H1 (cell line): ENCODE data around the gene EGFLAM. TPM values are rescaled to one million over a fixed set of nuclear protein-coding genes. Genes with fewer than 3 reads are reported as not detected.

Experiments used
- CEBPB ChIP-seq: IDR thresholded peaks from 2 replicates; pipeline ENCODE4 v1.6.1; 2012; ENCODE audit warnings: low read depth, low read length
- SUZ12 ChIP-seq: fragments of 200-600 bp; sonication (generic); IDR thresholded peaks from 2 replicates; pipeline ENCODE4 v1.6.1; 2012; ENCODE audit warnings: mild to moderate bottlenecking, inconsistent platforms, low read length, moderate library complexity, mixed read lengths
- polyA plus RNA-seq, 7 experiments: library from polyadenylated mRNA; depleted of rRNA in 3 of 7; stranded (reverse) in 5 of 7; unstranded in 2 of 7; fragments of >200 nt in 5 of 7; fragments of 200-250 nt in 2 of 7; gene quantifications; 1 replicate in 5 of 7; 2 replicates in 1 of 7; 4 replicates in 1 of 7; pipeline versions ENCODE4 v1.2.1 to v1.2.3, GENCODE V29; 2011 to 2013; ENCODE audit warnings: missing spikeins in 2 of 7, mixed read lengths in 2 of 7
- total RNA-seq: library from RNA; stranded (reverse); fragmentation: NEBNext Ultra II Directional; extraction: Animal tissue kit (Norgen Biotek cat#: 25700); gene quantifications from 2 replicates; pipeline ENCODE4 v1.2.1, GENCODE V29; 2021
- TF ChIP-seq, protein P1 (sequence below): fragments of 300-600 bp; sonication (generic); IDR thresholded peaks from 2 replicates; pipeline ENCODE4 v1.7.1; 2012; ENCODE audit warnings: low read length, moderate library complexity, mild to moderate bottlenecking, inconsistent platforms; ENCODE audit not compliant: insufficient replicate concordance
- TF ChIP-seq, protein P2 (sequence below): IDR thresholded peaks from 2 replicates; pipeline ENCODE4 v1.6.1; 2011; ENCODE audit warnings: low read depth, mild to moderate bottlenecking, low read length; ENCODE audit not compliant: insufficient read depth

EGFLAM gene
- total and polyA plus RNA-seq, 2 of the 8 experiments (the other 6 are each of a cell fraction or from before 2014, with no cell fraction given): 0.20 to 0.24 TPM

DNA sequence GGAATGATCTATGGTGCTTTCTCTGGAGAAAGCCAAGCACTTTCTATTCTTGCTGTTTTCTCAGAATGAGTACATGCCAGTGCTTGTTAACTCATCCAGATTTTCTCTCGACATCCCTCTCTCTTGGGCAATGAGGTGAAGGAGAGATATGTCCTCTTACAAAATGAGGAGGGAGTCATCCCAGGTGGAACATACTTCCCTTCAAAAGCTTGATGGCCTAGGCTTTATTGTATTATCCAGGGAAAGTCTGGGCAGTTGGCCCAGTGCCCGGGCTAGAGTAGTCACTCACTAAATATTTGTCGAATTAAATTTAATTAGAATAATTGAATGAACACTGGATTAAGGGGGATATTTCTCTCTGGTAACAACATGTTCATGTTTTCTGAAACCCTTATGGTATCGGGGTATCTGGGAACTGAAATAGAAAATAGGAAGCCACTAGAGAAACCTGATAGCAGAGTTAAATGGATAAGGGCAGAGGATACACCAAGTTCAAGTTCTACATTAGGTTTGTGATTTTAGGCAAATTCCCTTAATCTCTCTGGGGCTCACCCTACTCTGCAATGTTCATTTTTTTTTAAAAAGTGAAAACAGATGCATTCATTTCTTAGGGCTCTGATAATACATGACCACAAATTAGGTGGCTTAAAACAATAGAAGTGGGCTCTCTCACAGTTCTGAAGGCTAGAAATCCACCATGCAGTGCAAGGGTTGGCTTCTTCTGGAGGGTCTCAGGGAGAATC, 198.5 kb downstream of the EGFLAM start (continued):
- TF ChIP-seq, protein P1, sequence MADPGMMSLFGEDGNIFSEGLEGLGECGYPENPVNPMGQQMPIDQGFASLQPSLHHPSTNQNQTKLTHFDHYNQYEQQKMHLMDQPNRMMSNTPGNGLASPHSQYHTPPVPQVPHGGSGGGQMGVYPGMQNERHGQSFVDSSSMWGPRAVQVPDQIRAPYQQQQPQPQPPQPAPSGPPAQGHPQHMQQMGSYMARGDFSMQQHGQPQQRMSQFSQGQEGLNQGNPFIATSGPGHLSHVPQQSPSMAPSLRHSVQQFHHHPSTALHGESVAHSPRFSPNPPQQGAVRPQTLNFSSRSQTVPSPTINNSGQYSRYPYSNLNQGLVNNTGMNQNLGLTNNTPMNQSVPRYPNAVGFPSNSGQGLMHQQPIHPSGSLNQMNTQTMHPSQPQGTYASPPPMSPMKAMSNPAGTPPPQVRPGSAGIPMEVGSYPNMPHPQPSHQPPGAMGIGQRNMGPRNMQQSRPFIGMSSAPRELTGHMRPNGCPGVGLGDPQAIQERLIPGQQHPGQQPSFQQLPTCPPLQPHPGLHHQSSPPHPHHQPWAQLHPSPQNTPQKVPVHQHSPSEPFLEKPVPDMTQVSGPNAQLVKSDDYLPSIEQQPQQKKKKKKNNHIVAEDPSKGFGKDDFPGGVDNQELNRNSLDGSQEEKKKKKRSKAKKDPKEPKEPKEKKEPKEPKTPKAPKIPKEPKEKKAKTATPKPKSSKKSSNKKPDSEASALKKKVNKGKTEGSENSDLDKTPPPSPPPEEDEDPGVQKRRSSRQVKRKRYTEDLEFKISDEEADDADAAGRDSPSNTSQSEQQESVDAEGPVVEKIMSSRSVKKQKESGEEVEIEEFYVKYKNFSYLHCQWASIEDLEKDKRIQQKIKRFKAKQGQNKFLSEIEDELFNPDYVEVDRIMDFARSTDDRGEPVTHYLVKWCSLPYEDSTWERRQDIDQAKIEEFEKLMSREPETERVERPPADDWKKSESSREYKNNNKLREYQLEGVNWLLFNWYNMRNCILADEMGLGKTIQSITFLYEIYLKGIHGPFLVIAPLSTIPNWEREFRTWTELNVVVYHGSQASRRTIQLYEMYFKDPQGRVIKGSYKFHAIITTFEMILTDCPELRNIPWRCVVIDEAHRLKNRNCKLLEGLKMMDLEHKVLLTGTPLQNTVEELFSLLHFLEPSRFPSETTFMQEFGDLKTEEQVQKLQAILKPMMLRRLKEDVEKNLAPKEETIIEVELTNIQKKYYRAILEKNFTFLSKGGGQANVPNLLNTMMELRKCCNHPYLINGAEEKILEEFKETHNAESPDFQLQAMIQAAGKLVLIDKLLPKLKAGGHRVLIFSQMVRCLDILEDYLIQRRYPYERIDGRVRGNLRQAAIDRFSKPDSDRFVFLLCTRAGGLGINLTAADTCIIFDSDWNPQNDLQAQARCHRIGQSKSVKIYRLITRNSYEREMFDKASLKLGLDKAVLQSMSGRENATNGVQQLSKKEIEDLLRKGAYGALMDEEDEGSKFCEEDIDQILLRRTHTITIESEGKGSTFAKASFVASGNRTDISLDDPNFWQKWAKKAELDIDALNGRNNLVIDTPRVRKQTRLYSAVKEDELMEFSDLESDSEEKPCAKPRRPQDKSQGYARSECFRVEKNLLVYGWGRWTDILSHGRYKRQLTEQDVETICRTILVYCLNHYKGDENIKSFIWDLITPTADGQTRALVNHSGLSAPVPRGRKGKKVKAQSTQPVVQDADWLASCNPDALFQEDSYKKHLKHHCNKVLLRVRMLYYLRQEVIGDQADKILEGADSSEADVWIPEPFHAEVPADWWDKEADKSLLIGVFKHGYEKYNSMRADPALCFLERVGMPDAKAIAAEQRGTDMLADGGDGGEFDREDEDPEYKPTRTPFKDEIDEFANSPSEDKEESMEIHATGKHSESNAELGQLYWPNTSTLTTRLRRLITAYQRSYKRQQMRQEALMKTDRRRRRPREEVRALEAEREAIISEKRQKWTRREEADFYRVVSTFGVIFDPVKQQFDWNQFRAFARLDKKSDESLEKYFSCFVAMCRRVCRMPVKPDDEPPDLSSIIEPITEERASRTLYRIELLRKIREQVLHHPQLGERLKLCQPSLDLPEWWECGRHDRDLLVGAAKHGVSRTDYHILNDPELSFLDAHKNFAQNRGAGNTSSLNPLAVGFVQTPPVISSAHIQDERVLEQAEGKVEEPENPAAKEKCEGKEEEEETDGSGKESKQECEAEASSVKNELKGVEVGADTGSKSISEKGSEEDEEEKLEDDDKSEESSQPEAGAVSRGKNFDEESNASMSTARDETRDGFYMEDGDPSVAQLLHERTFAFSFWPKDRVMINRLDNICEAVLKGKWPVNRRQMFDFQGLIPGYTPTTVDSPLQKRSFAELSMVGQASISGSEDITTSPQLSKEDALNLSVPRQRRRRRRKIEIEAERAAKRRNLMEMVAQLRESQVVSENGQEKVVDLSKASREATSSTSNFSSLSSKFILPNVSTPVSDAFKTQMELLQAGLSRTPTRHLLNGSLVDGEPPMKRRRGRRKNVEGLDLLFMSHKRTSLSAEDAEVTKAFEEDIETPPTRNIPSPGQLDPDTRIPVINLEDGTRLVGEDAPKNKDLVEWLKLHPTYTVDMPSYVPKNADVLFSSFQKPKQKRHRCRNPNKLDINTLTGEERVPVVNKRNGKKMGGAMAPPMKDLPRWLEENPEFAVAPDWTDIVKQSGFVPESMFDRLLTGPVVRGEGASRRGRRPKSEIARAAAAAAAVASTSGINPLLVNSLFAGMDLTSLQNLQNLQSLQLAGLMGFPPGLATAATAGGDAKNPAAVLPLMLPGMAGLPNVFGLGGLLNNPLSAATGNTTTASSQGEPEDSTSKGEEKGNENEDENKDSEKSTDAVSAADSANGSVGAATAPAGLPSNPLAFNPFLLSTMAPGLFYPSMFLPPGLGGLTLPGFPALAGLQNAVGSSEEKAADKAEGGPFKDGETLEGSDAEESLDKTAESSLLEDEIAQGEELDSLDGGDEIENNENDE: no peak
- TF ChIP-seq, protein P2, sequence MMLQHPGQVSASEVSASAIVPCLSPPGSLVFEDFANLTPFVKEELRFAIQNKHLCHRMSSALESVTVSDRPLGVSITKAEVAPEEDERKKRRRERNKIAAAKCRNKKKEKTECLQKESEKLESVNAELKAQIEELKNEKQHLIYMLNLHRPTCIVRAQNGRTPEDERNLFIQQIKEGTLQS: no peak
- TF ChIP-seq CEBPB: no peak
- TF ChIP-seq SUZ12: no peak
